Mammary epithelial cell (primary cell): Measurements from ENCODE around the gene DDAH1.

Experiments
- EZH2 ChIP-seq: IDR thresholded peaks from 2 replicates; pipeline ENCODE4 v1.6.1; 2012; ENCODE audit warnings: low read length, inconsistent platforms, borderline replicate concordance
- TF ChIP-seq, protein P1 (sequence below), 2 donors: IDR thresholded peaks in 1 of 2; conservative IDR thresholded peaks in 1 of 2; 2 replicates each; pipeline ENCODE4 v1.5.1; 2011 to 2012; ENCODE audit warnings: inconsistent platforms in 2 of 2, low read length in 2 of 2, mild to moderate bottlenecking in 2 of 2, control low read depth in 1 of 2, low read depth in 1 of 2; ENCODE audit not compliant: insufficient read depth in 1 of 2; ENCODE audit errors: extremely low read depth in 1 of 2

DNA sequence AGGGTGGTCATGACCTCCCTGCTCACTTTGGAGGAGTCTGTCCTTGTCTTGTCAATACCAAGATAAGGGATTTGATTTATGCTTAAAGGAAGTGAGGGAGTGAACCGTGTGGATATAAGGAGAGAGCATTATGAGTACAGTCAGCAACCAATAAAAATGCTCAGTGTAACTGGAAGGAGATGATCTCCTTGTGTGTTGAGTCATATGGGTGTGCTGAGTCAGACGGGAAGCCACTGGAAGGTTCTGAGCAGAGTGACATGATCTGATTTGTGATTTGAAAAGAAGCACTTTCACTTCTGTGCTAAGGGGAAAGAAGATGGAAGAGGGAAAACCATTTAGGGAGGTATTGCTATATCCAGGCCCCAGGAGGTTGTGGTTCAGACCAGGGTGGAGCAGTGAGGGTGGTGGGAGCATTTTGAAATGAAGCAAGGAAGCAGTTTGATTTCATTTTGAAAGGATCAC, 186.1 kb downstream of the DDAH1 start:
- TF ChIP-seq, protein P1, sequence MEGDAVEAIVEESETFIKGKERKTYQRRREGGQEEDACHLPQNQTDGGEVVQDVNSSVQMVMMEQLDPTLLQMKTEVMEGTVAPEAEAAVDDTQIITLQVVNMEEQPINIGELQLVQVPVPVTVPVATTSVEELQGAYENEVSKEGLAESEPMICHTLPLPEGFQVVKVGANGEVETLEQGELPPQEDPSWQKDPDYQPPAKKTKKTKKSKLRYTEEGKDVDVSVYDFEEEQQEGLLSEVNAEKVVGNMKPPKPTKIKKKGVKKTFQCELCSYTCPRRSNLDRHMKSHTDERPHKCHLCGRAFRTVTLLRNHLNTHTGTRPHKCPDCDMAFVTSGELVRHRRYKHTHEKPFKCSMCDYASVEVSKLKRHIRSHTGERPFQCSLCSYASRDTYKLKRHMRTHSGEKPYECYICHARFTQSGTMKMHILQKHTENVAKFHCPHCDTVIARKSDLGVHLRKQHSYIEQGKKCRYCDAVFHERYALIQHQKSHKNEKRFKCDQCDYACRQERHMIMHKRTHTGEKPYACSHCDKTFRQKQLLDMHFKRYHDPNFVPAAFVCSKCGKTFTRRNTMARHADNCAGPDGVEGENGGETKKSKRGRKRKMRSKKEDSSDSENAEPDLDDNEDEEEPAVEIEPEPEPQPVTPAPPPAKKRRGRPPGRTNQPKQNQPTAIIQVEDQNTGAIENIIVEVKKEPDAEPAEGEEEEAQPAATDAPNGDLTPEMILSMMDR (conservative IDR thresholded peaks at IDR 0.05 in 1 of 2, IDR thresholded peaks at IDR 0.05 in 1 of 2; ENCODE audit: extremely low read depth in 1 of 2, insufficient read depth in 1 of 2, low read depth in 1 of 2, low read length in 2 of 2), result no peak
- no peak for TF ChIP-seq EZH2
